ENCODE data around the gene CD200R1L. TPM values are rescaled to one million over a fixed set of nuclear protein-coding genes. Genes with fewer than 3 reads are reported as not detected.
A peak's percentile ranks its signal among the peaks of the same experiment; 100 is the strongest.

Gene CD200R1L
- total RNA-seq, 1 donor from 2014 or later, result 0.26 TPM

GRCh38 chr3:112799946-112800345 is 46.7 kb downstream of the CD200R1L start:
- DNase-seq (ENCODE audit: low read depth) (peak; percentile 84), FAIRE-seq (no peak)
- TF ChIP-seq CTCF (IDR thresholded peaks at IDR 0.05; ENCODE audit: insufficient read depth, low read length, severe bottlenecking), result no peak
- no peaks in the 10 kb centered on the region for H3K36me3 ChIP-seq (ENCODE audit: control insufficient read depth, insufficient read depth, low read length)
- H3K27me3 ChIP-seq (ENCODE audit: control insufficient read depth, insufficient read depth, low read length), result no peaks in the 10 kb centered on the region
- no peak overlapping the region for H3K4me3 ChIP-seq (ENCODE audit: low read depth, low read length)

- Histone ChIP-seq H3K36me3 (ENCODE audit: control insufficient read depth, insufficient read depth, low read length) (no peaks in the 10 kb centered on the region), H3K4me3 (ENCODE audit: low read depth, low read length) (no peak overlapping the region), H3K27me3 (ENCODE audit: control insufficient read depth, insufficient read depth, low read length) (no peaks in the 10 kb centered on the region)
- no peak for FAIRE-seq
- TF ChIP-seq CTCF (IDR thresholded peaks at IDR 0.05; ENCODE audit: insufficient read depth, low read length, severe bottlenecking), result no peak
- no peak for DNase-seq (ENCODE audit: low read depth)
Observed at GRCh38 chr3:112794622-112795172, 52.0 kb downstream of the CD200R1L start.

- FAIRE-seq (no peak), DNase-seq (ENCODE audit: low read depth) (no peak)
- TF ChIP-seq CTCF (IDR thresholded peaks at IDR 0.05; ENCODE audit: insufficient read depth, low read length, severe bottlenecking), result no peak
- no peaks in the 10 kb centered on the region for H3K27me3 ChIP-seq (ENCODE audit: control insufficient read depth, insufficient read depth, low read length)
- no peaks in the 10 kb centered on the region for H3K36me3 ChIP-seq (ENCODE audit: control insufficient read depth, insufficient read depth, low read length)
- no peak overlapping the region for H3K4me3 ChIP-seq (ENCODE audit: low read depth, low read length)
Observed at GRCh38 chr3:112793326-112794081, 53.2 kb downstream of the CD200R1L start.

GRCh38 chr3:112791736-112792135 is 54.9 kb downstream of the CD200R1L start:
- no peak for TF ChIP-seq CTCF (IDR thresholded peaks at IDR 0.05; ENCODE audit: insufficient read depth, low read length, severe bottlenecking)
- FAIRE-seq, result no peak
- no peak for DNase-seq (ENCODE audit: low read depth)
- H3K36me3 ChIP-seq (ENCODE audit: control insufficient read depth, insufficient read depth, low read length), result no peaks in the 10 kb centered on the region
- no peak overlapping the region for H3K4me3 ChIP-seq (ENCODE audit: low read depth, low read length)
- H3K27me3 ChIP-seq (ENCODE audit: control insufficient read depth, insufficient read depth, low read length), result no peaks in the 10 kb centered on the region

- Histone ChIP-seq H3K36me3 (ENCODE audit: control insufficient read depth, insufficient read depth, low read length) (no peaks in the 10 kb centered on the region), H3K27me3 (ENCODE audit: control insufficient read depth, insufficient read depth, low read length) (no peaks in the 10 kb centered on the region), H3K4me3 (ENCODE audit: low read depth, low read length) (no peak overlapping the region)
- peak; percentile 13 for FAIRE-seq
- no peak for DNase-seq (ENCODE audit: low read depth)
- TF ChIP-seq CTCF (IDR thresholded peaks at IDR 0.05; ENCODE audit: insufficient read depth, low read length, severe bottlenecking), result no peak
Observed at GRCh38 chr3:112789787-112790186, 56.9 kb downstream of the CD200R1L start.
